ENCODE results near the gene GEMIN5.
"Not testable (repeated sequence)": the region's sequence is repeated elsewhere in the genome, so short reads cannot be mapped to it uniquely, and the experiment has no call there.

GEMIN5 gene

GRCh38 chr5:154940772-154941620 lies 3.0 kb upstream of the GEMIN5 start, which contains the start of gene MRPL22:
MRPL22 (plus strand) TSS chr5:154941073; CDS start chr5:154941111, 38 bp downstream.
- DNase-seq: peak; percentile 82

- DNase-seq: no peak
Observed at GRCh38 chr5:154940375-154940771, 2.4 kb upstream of the GEMIN5 start.

DNA sequence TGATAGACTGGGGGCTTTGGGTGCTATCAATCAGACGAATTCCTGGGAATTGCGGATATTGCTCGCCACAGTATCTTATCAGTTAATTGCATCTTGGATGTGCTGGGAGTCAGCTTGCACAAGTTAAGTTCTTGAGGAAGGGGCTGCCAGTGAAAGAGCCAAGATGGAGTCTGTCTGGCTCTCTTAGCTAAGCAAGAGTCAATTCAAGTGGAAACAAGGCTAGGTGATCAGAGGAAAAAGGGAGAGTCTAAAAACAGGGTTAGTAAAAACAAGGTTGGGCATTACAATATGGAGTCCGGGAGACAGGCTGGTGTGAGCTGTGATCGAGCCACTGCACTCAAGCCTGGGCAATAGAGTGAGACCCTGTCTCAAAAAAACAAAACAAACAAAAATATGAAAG lies 1.4 kb upstream of the GEMIN5 start:
- not testable (repeated sequence) for DNase-seq

DNA sequence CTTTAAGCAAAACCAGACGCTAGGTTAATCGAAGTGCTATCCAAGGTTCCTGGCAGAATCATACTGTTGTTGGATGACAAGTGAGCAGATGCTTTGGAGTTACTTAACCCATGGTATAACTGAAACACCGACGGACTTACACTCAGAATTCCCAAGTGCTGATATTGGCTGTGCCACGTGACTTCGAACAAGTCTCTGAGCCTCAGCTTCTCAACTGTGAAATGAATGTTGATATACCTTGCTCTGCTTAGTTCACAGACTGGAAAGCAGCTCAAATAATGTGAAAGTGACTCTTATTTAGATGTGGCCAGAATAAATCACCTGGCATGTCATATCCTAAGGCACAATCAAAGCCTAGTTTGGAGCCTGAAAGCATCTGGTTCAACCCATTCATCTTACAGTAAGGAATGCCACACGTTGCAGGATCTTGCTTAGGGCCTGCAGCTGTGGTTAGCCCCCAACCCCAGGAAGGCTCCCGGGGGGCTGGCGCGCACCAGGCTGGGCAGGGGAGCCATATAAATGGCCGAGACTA lies 759 bp downstream of the GEMIN5 start:
- DNase-seq: no peak

DNA sequence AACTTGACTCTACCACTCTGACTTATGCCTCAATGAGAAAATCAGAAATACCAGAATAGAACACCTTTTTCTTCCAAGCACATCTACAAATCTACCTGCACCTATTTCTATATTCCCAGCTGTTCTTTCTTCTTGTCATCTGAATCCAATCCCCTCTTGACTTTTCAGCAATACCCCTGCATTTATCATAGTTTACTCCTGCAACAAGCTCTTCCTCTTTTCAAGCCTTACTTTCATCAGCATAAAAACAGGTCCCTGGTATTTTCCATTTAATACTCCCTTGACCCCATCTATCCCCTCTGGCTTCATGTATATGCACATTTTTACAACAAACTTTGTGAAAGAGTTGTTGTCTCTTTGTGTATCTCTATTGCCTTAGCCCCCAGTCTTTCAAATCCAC lies 3.1 kb downstream of the GEMIN5 start:
- DNase-seq: no peak

DNA sequence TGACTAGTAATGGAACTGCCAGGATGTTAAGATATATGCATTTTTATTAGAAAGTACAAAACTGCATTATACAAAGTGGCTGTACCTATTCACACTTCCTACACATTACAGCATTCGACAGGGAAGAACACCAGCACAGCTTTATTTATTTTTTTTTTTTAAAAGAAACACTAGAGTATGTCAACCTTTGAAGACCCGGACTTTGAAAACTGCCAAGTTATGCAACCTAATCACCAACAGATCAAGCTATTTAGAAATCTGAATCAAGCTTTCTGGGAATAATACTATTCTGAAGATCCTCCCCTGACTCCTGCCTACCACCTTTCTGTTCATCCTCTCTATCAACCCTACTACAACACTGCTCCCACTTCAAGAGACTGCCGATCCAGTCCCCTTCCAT lies 4.5 kb downstream of the GEMIN5 start:
- DNase-seq: no peak

GRCh38 chr5:154923441-154924430 lies 14.3 kb downstream of the GEMIN5 start:
- DNase-seq: no peak

- DNase-seq: no peak
Observed at GRCh38 chr5:154917757-154918156, 20.3 kb downstream of the GEMIN5 start.

DNA sequence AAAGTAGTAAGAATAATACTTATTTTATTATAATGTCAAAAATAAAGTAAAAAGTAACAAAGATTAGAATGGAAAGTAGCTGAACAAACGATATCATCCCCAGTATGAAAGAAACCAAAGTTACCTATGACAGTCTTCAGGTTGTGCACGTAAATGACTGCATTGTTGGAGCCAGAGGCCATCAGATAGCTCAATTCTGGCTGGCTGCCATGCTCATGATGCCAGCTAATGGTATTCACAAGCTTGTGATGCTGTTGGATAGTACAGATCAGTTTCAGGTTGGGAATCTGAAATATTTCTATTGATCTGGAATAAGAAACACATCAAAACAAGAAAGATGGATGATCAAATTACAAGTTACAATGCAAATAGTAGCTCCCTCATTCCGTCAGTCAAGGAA lies 21.1 kb downstream of the GEMIN5 start:
- DNase-seq: no peak

- not testable (repeated sequence) for DNase-seq
Observed at GRCh38 chr5:154905601-154906000, 32.4 kb downstream of the GEMIN5 start.

- DNase-seq: no peak
Observed at GRCh38 chr5:154901913-154902312, 36.1 kb downstream of the GEMIN5 start.

DNA sequence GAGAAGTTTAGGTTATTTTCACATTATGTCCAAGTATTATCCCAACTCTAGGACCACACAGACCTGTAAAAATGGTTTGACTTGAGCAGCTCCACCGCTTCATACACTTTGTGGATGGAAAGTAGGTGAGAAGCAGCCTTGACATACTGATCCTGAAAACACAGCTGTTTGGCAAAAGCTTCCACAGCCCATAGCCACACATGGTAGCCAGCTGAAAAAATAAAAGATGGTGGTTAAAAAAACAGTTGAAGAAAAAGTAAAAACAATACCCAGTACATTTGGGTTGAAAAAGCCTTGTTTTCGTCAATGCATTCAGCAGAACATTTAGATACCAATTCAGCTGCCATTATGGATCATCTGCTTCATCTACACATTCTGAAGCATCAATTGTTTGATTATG lies 36.7 kb downstream of the GEMIN5 start:
- no peak for DNase-seq

DNA sequence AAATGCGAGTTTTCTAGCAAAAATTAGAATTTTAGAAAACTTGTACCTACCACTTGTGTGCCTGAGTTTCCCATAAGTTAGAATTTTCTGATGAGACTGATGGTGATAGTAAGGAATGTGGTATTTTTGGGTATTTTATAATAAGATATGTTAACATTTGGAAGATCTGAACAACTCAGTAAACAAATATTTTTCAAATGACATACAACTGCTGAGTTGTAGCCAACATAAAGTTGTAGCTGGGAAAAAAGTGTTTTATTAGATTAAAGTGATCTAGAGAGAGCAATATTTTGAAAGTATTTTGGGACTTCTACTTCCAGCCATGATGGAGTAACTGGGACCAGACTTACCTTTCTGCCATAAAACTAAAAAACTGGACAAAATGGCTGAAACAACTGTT lies 37.9 kb downstream of the GEMIN5 start:
- no peak for DNase-seq

DNA sequence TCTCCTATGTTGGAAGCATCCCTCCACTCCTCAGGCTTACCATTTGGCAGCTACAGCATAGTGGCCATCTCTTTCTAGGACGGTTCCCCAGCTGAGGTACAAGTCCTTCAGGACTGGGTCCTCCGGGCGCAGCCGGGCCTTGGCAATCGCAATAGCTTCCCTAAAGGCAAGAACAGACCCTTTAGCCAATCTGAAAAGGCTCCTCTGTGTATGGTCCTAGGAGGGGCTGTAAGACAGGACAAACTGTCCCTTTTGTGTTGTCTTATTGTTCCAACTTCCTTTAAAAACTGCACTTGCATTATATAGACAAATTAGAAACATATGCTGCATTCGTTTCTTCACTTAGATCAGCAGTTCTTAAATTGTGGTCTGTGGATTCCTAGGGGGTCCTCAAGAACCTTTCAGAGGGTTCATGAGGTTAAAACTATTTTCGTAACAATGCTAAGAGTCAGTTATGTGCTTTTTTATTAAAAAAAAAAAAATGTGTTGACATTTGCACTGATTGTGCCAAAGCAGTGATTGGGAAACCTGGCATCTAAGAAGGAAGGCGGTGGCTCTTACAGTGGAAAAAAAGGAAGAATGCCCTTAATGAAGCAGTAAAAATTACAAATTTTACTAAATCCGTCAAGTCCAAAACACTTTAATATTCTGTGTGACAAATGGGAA lies 38.7 kb downstream of the GEMIN5 start:
- DNase-seq: no peak

DNA sequence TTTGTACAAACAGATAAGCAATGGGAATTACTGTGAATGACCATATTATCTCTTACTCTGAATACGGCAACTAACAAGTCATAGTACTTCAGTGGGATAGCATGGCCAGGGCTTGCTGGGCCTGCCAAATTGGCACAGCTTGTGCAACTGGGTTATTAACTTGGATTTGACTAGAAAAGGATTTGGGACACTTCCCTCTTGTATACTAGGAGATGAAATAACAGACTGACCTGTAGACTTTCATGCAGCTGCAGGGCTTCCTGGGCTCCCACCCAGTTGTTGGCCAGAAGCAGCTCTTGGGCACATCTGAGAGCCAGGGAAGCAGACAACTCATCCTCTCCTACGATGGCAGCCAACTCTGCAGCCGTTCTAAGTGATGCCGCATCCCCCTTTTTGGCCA lies 39.8 kb downstream of the GEMIN5 start:
- no peak for DNase-seq

GRCh38 chr5:154896562-154897165 lies 41.3 kb downstream of the GEMIN5 start:
- DNase-seq: no peak

DNA sequence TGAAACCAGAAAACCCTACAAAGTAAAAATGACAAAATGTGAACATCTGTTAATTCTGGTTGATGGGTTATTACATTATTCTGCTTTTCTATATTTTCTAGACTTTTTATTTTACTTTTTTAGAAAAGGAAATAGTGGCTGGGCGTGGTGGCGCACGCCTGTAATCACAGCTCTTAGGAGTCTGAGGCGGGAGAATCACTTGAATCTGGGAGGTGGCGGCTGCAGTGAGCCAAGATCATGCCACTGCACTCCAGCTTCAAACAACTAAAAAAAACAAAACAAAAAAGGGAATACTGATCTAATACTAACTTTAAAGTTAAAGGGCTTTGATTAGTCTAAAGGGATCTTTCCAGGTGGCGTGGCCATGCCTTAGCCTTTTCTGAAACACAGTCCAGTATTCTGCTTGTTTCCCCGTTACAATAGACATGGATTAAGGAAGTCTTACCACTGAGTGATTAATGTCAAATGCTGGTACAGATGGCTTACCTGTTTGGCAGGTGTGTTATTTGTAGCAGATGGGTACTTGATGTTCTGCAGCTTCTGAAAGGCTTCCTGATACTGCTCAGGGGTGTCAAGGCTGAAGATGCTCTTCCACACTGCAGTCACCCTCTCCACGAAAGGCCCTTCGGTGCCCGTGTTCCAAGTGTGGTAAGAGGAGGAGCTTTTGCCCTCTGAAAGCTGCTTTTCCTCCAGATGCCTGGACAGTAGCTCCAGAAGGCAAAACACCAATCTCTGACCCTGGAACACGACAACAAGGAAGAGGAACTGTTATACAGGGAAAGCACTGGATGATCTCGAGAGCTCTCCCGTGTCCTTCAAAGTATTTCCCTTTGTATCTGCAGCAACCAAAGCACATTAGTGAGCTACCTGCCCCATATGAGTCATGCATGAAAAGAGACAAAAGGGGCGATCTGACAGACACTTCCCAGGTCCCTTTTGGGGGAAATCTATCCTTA lies 42.1 kb downstream of the GEMIN5 start:
- DNase-seq: no peak

DNA sequence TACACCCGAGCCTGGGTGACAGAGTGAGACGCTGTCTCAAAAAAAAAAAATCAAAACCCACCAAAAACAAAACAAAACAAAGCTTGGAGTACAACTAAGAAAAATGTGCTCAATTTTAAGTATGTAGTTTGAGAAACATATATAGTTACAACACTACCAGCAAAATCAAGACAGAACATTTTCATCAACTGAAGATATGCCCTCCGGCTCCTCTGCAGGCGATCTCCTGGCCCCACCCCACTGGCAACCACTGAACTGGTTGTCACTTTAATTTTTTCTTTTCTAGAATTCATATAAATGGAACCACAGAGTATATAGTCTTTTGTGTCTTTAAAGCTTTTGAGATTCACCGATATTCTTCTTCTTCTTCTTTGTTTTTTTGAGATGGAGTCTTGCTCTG lies 44.6 kb downstream of the GEMIN5 start:
- DNase-seq: no peak

- DNase-seq: no peak
Observed at GRCh38 chr5:154892369-154892771, 45.6 kb downstream of the GEMIN5 start.

DNA sequence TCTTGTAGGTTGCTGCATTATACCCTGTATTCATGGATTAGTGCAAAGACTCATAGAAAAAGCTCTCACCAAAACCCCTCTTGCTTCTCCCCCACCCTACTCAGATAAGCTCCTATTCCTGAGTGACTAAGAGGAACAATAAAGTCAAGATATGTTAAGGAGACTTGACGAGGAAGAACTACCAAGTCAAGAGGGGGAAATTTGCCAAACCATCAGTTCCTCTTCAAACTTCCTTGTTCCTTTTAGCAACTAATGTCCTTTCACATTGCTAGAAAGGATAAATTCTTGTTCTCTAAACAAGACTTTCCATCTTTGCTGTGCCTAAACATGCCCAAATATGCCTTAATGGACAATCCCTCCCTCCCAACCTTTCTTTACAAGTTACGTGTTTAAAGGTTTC lies 52.6 kb downstream of the GEMIN5 start:
- no peak for DNase-seq

- no peak for DNase-seq
Observed at GRCh38 chr5:154884424-154884823, 53.6 kb downstream of the GEMIN5 start.
